HL-60 (cell line): Measurements from ENCODE around the gene LAYN.

ENCODE experiments used
- CTCF ChIP-seq: IDR thresholded peaks from one replicate; pipeline ENCODE4 v1.5.1; 2011; ENCODE audit warnings: low read length, control low read depth, inconsistent platforms; ENCODE audit not compliant: insufficient read depth
- GABPA ChIP-seq: IDR thresholded peaks from 2 replicates; pipeline ENCODE4 v1.6.1; 2012; ENCODE audit warnings: low read depth
- POLR2AphosphoS5 ChIP-seq: IDR thresholded peaks from 2 replicates; pipeline ENCODE4 v1.6.1; 2012; ENCODE audit warnings: low read depth
- REST ChIP-seq: IDR thresholded peaks from 2 replicates; pipeline ENCODE4 v1.6.1; 2012; ENCODE audit warnings: low read depth; ENCODE audit not compliant: insufficient replicate concordance

- TF ChIP-seq CTCF (peak; percentile 25), POLR2AphosphoS5 (no peak), GABPA (no peak), REST (no peak)
Measured at GRCh38 chr11:111604392-111605009, 64.0 kb downstream of the LAYN start.
